Measurements from ENCODE around the gene PAK1.

PAK1 gene

GRCh38 chr11:77508019-77508418 is 34.1 kb upstream of the PAK1 start:
- no peaks in the 10 kb centered on the region for H3K36me3 ChIP-seq
- H3K27ac ChIP-seq = no peak overlapping the region
- H3K4me3 ChIP-seq = no peak overlapping the region
- no peak for TF ChIP-seq CTCF (IDR thresholded peaks at IDR 0.05)
- no peaks in the 10 kb centered on the region for H3K4me1 ChIP-seq
- intact Hi-C loops (cut with DNase I; ENCODE audit: low total_unique reads) = no loop called here
- no peaks in the 10 kb centered on the region for H3K9me3 ChIP-seq
- H3K27me3 ChIP-seq = peaks cover 0 to 3% of the 10 kb centered on the region in 2 donors
- DNase-seq = no peak

- Histone ChIP-seq H3K36me3 (no peaks in the 10 kb centered on the region), H3K4me3 (no peak overlapping the region), H3K4me1 (no peaks in the 10 kb centered on the region), H3K27me3 (no peaks in the 10 kb centered on the region), H3K9me3 (no peaks in the 10 kb centered on the region), H3K27ac (no peak overlapping the region)
- no peak for DNase-seq
- no peak for TF ChIP-seq CTCF (IDR thresholded peaks at IDR 0.05)
- intact Hi-C loops (cut with DNase I; ENCODE audit: low total_unique reads) = no loop called here
Measured at GRCh38 chr11:77506857-77507256, 33.0 kb upstream of the PAK1 start.

- Histone ChIP-seq H3K4me1 (no peaks in the 10 kb centered on the region), H3K27me3 (no peaks in the 10 kb centered on the region), H3K27ac (no peak overlapping the region), H3K9me3 (no peaks in the 10 kb centered on the region), H3K36me3 (no peaks in the 10 kb centered on the region), H3K4me3 (no peak overlapping the region)
- no peak for DNase-seq
- TF ChIP-seq CTCF (IDR thresholded peaks at IDR 0.05) = no peak
- intact Hi-C loops (cut with DNase I; ENCODE audit: low total_unique reads) = no loop called here
Measured at GRCh38 chr11:77505956-77506355, 32.1 kb upstream of the PAK1 start.

- Histone ChIP-seq H3K36me3 (no peaks in the 10 kb centered on the region), H3K9me3 (no peaks in the 10 kb centered on the region), H3K4me1 (no peaks in the 10 kb centered on the region), H3K27ac (no peak overlapping the region), H3K4me3 (no peak overlapping the region), H3K27me3 (no peaks in the 10 kb centered on the region)
- TF ChIP-seq CTCF (IDR thresholded peaks at IDR 0.05) = no peak
- intact Hi-C loops (cut with DNase I; ENCODE audit: low total_unique reads) = no loop called here
- DNase-seq = no peak
Measured at GRCh38 chr11:77503006-77503405, 29.1 kb upstream of the PAK1 start.

- Histone ChIP-seq H3K27ac (no peak overlapping the region), H3K27me3 (no peaks in the 10 kb centered on the region), H3K4me3 (no peak overlapping the region), H3K36me3 (no peaks in the 10 kb centered on the region), H3K9me3 (no peaks in the 10 kb centered on the region), H3K4me1 (no peaks in the 10 kb centered on the region)
- DNase-seq = no peak
- intact Hi-C loops (cut with DNase I; ENCODE audit: low total_unique reads) = no loop called here
- no peak for TF ChIP-seq CTCF (IDR thresholded peaks at IDR 0.05)
Measured at GRCh38 chr11:77502346-77502905, 28.5 kb upstream of the PAK1 start.

- no peaks in the 10 kb centered on the region for H3K9me3 ChIP-seq
- H3K4me3 ChIP-seq = no peak overlapping the region
- no peaks in the 10 kb centered on the region for H3K36me3 ChIP-seq
- no peaks in the 10 kb centered on the region for H3K27me3 ChIP-seq
- DNase-seq = no peak
- intact Hi-C loops (cut with DNase I; ENCODE audit: low total_unique reads) = no loop called here
- no peak overlapping the region for H3K27ac ChIP-seq
- no peak for TF ChIP-seq CTCF (IDR thresholded peaks at IDR 0.05)
- H3K4me1 ChIP-seq = no peaks in the 10 kb centered on the region
Measured at GRCh38 chr11:77501758-77502157, 27.9 kb upstream of the PAK1 start.
